IMR-90 (cell line): ENCODE measurements around the gene RGMA. TPM values are rescaled to one million over a fixed set of nuclear protein-coding genes. Genes with fewer than 3 reads are reported as not detected.

Experiments
- ATAC-seq: fragments of 200-7000 bp; cut with Tn5 transposase; 2 replicates; pipeline ENCODE4 v1.9.1; 2020; ENCODE audit warnings: low read depth, mild to moderate bottlenecking, moderate library complexity
- BruUV-seq: library from RNA; stranded (reverse); fragments of 400-500 nt; replicated peaks from 2 replicates; lab custom pipeline; 2021; lab: Mats Ljungman, UMichigan
- CTCF ChIA-PET: fragments of 300-600 bp; formaldehyde crosslinking; extraction: SDS; loops from one replicate; lab custom pipeline; 2021; ENCODE audit warnings: antibody characterized with exemption; lab: Yijun Ruan, JAX
- POLR2A ChIA-PET: fragments of 300-600 bp; sonication (Branson Sonifier 250); formaldehyde crosslinking; loops from one replicate; lab custom pipeline; 2022; ENCODE audit warnings: antibody characterized with exemption; ENCODE audit not compliant: unreplicated experiment; lab: Charles Lee
- DNase-seq: peaks from one replicate; pipeline ENCODE4 v3.0.0; 2013
- H2AFZ ChIP-seq: replicated peaks from 2 replicates; pipeline ENCODE3; 2013; ENCODE audit warnings: low read length, mild to moderate bottlenecking; ENCODE audit not compliant: poor library complexity
- H2AK5ac ChIP-seq: 2 replicates; pipeline ENCODE4 v1.6.1; 2013; ENCODE audit warnings: low read depth, low read length, inconsistent platforms
- H2AK9ac ChIP-seq: replicated peaks from 2 replicates; pipeline ENCODE3; 2013; ENCODE audit warnings: mild to moderate bottlenecking, low read depth, low read length, moderate library complexity; ENCODE audit not compliant: poor library complexity
- H2BK120ac ChIP-seq: 2 replicates; pipeline ENCODE4 v1.6.1; 2013; ENCODE audit warnings: low read depth, low read length, inconsistent platforms
- H2BK15ac ChIP-seq: 3 replicates; pipeline ENCODE4 v1.6.1; 2013; ENCODE audit warnings: low read depth, low read length, inconsistent platforms
- H2BK20ac ChIP-seq: 2 replicates; pipeline ENCODE4 v1.6.1; 2013; ENCODE audit warnings: low read depth, mild to moderate bottlenecking, inconsistent platforms, low read length, moderate library complexity
- H2BK5ac ChIP-seq: 2 replicates; pipeline ENCODE4 v1.6.1; 2013; ENCODE audit warnings: mild to moderate bottlenecking, low read depth, low read length, inconsistent platforms; ENCODE audit not compliant: poor library complexity, severe bottlenecking
- H3K14ac ChIP-seq: replicated peaks from 2 replicates; pipeline ENCODE4 v1.6.1; 2013; ENCODE audit warnings: low read depth, low read length, inconsistent platforms
- H3K18ac ChIP-seq: 2 replicates; pipeline ENCODE4 v1.6.1; 2013; ENCODE audit warnings: low read depth, low read length, control low read depth
- H3K23ac ChIP-seq: 2 replicates; pipeline ENCODE4 v1.6.1; 2013; ENCODE audit warnings: low read depth, low read length, inconsistent platforms
- H3K27ac ChIP-seq: 2 replicates; pipeline ENCODE4 v1.5.1; 2013; ENCODE audit warnings: mild to moderate bottlenecking, control low read depth, low read length; ENCODE audit not compliant: insufficient read depth
- H3K27me3 ChIP-seq: 2 replicates; pipeline ENCODE4 v1.6.1; 2013; ENCODE audit warnings: low read length; ENCODE audit not compliant: control insufficient read depth, insufficient read depth
- H3K36me3 ChIP-seq: 2 replicates; pipeline ENCODE4 v1.6.1; 2013; ENCODE audit warnings: low read length, mixed read lengths; ENCODE audit not compliant: control insufficient read depth, insufficient read depth
- H3K4ac ChIP-seq: 2 replicates; pipeline ENCODE4 v1.6.1; 2013; ENCODE audit warnings: low read depth, low read length, inconsistent platforms
- H3K4me1 ChIP-seq: 2 replicates; pipeline ENCODE4 v1.6.1; 2013; ENCODE audit warnings: low read length, mixed read lengths; ENCODE audit not compliant: control insufficient read depth, insufficient read depth
- H3K4me2 ChIP-seq: 2 replicates; pipeline ENCODE4 v1.6.1; 2013; ENCODE audit warnings: low read depth, mild to moderate bottlenecking, control low read depth, low read length, moderate library complexity
- H3K4me3 ChIP-seq: 2 replicates; pipeline ENCODE4 v1.5.1; 2013; ENCODE audit warnings: low read depth, mild to moderate bottlenecking, control low read depth, low read length, moderate library complexity; ENCODE audit not compliant: insufficient read depth
- H3K56ac ChIP-seq: 2 replicates; pipeline ENCODE4 v1.6.1; 2013; ENCODE audit warnings: low read length, inconsistent platforms; ENCODE audit not compliant: insufficient read depth; ENCODE audit errors: extremely low read depth
- H3K79me1 ChIP-seq, 2 experiments: 2 replicates each; pipeline ENCODE4 v1.6.1; 2013; ENCODE audit warnings: low read length in 2 of 2, inconsistent platforms in 1 of 2, low read depth in 1 of 2
- H3K9ac ChIP-seq: 2 replicates; pipeline ENCODE4 v1.6.1; 2013; ENCODE audit warnings: low read depth, low read length, control low read depth
- H3K9me1 ChIP-seq: 2 replicates; pipeline ENCODE4 v1.6.1; 2013; ENCODE audit warnings: low read length, inconsistent platforms; ENCODE audit not compliant: insufficient read depth
- H3K9me3 ChIP-seq: 2 replicates; pipeline ENCODE4 v1.6.1; 2013; ENCODE audit warnings: low read length; ENCODE audit not compliant: control insufficient read depth, insufficient read depth
- H4K20me1 ChIP-seq: 2 replicates; pipeline ENCODE4 v1.6.1; 2013; ENCODE audit warnings: low read length, inconsistent platforms; ENCODE audit not compliant: insufficient read depth
- H4K5ac ChIP-seq: 2 replicates; pipeline ENCODE4 v1.6.1; 2013; ENCODE audit warnings: mild to moderate bottlenecking, low read depth, low read length, control low read depth
- H4K8ac ChIP-seq, 2 experiments: 2 replicates each; pipeline ENCODE4 v1.6.1; 2013; ENCODE audit warnings: low read depth in 2 of 2, low read length in 2 of 2, control low read depth in 1 of 2, inconsistent platforms in 1 of 2
- H4K91ac ChIP-seq: 2 replicates; pipeline ENCODE4 v1.6.1; 2013; ENCODE audit warnings: low read depth, low read length, inconsistent platforms; ENCODE audit not compliant: insufficient read depth
- BHLHE40 ChIP-seq: fragments of 150-350 bp; IDR thresholded peaks from 2 replicates; pipeline ENCODE4 v1.6.1; 2016; ENCODE audit warnings: mild to moderate bottlenecking, low read depth, low read length
- CHD1 ChIP-seq: IDR thresholded peaks from 2 replicates; pipeline ENCODE4 v1.6.1; 2012; ENCODE audit warnings: low read depth, low read length, improper control_type of control experiment
- whole genome bisulfite sequencing, 2 experiments: methylation state at CpG; one replicate each; pipeline versions ENCODE4 v1.1.5 to v1.1.7; 2013; ENCODE audit warnings: missing lambda C conversion rate in 2 of 2; ENCODE audit not compliant: insufficient read length in 1 of 2; ENCODE audit errors: extremely low coverage in 2 of 2; 5-methylcytosine and 5-hydroxymethylcytosine counted together
- dilution Hi-C: fragments of 300-500 bp; cut with HindIII; formaldehyde crosslinking; loops from one replicate; pipeline ENCODE4 v1.14.3; 2018; ENCODE audit warnings: low sequenced_read_pairs; ENCODE audit not compliant: unreplicated experiment
- in situ Hi-C: fragments of 300-500 bp; cut with MboI; formaldehyde crosslinking; loops from 3 replicates; pipeline ENCODE4 v1.14.3; 2019; ENCODE audit warnings: low sequenced_read_pairs, inconsistent platforms, mixed read lengths
- intact Hi-C: fragments of 100-400 bp; cut with micrococcal nuclease; formaldehyde crosslinking; loops from 2 replicates; pipeline ENCODE4 v1.10.0; 2022
- polyA plus RNA-seq, 3 experiments: library from polyadenylated mRNA; depleted of rRNA; stranded (reverse); fragments of >200 nt; gene quantifications; 2 replicates each; pipeline ENCODE4 v1.2.3, GENCODE V29; 2012; ENCODE audit warnings: low replicate concordance in 1 of 3
- total RNA-seq: library from RNA; depleted of rRNA; stranded (reverse); fragments of >200 nt; gene quantifications from 2 replicates; pipeline ENCODE4 v1.2.3, GENCODE V29; 2012
- TF ChIP-seq, protein P1 (sequence below): fragments of 150-350 bp; IDR thresholded peaks from 2 replicates; pipeline ENCODE4 v1.6.1; 2017; ENCODE audit warnings: mild to moderate bottlenecking, antibody characterized with exemption, low read length, low read depth

RGMA gene
- total and polyA plus RNA-seq, 2 of the 4 experiments (the other 2 are of a cell fraction): 0.18 to 0.26 TPM

DNA sequence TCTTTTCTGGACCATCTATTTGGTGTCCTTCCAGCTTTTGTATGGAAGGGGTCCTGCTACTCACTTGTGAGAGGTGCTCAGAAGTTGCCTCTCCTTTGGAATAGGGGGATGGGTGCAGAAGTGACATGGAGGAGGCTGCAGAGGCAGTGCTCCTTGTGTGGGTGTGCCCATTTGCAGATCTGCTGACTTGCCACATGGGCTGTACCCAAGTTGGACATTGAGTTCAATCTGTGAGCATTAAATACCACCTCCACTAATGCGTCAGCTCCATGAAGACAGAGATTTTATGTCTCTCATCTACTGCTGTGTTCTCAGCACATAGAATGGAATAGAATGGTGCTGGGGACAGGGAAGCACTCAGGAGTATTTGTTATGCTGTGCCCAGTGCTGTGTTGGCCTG is 76.2 kb downstream of the RGMA start:
- ATAC-seq (no peak), DNase-seq (no peak)
- H3K27ac ChIP-seq: no peak overlapping the region
- no peak overlapping the region for H2AFZ ChIP-seq
- no peak overlapping the region for H2BK5ac ChIP-seq
- H3K4me1 ChIP-seq: no peaks in the 10 kb centered on the region
- H4K20me1 ChIP-seq: peaks cover 8% of the 10 kb centered on the region; the same call in 1 of the 2 replicates
- no peak overlapping the region for H3K23ac ChIP-seq
- no peak overlapping the region for H2AK5ac ChIP-seq
- no peak overlapping the region for H2BK120ac ChIP-seq
- no peak overlapping the region for H4K8ac ChIP-seq
- TF ChIP-seq, protein P1, sequence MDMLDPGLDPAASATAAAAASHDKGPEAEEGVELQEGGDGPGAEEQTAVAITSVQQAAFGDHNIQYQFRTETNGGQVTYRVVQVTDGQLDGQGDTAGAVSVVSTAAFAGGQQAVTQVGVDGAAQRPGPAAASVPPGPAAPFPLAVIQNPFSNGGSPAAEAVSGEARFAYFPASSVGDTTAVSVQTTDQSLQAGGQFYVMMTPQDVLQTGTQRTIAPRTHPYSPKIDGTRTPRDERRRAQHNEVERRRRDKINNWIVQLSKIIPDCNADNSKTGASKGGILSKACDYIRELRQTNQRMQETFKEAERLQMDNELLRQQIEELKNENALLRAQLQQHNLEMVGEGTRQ: no peak
- TF ChIP-seq CHD1 (no peak), BHLHE40 (no peak)
- no peaks in the 10 kb centered on the region for H3K9me1 ChIP-seq
- no peak overlapping the region for H3K4me2 ChIP-seq
- no TSS peak for BruUV-seq
- H3K27me3 ChIP-seq: no peaks in the 10 kb centered on the region
- ChIA-PET CTCF (interaction anchor here (0.5 to 1.5 kb wide), 3 partner anchors 11 to 95 kb away, joined by 3 to 5 read pairs (median 3); no protein-coding TSS in a partner anchor), POLR2A (no interaction called here)
- H3K4ac ChIP-seq: no peak overlapping the region
- H2BK20ac ChIP-seq: no peak overlapping the region
- H3K9me3 ChIP-seq: no peaks in the 10 kb centered on the region
- H3K18ac ChIP-seq: no peak overlapping the region
- peaks cover 23 to 36% of the 10 kb centered on the region in 2 experiments for H3K79me1 ChIP-seq
- H3K56ac ChIP-seq: no peak overlapping the region
- in situ Hi-C loops: no loop called here
- no peak overlapping the region for H2BK15ac ChIP-seq
- peaks cover 61% of the 10 kb centered on the region for H3K36me3 ChIP-seq
- WGBS, 2 experiments: no CpG with 5 or more reads among the region's 1 CpG
- no peak overlapping the region for H3K4me3 ChIP-seq
- dilution Hi-C loops: no loop called here
- no peak overlapping the region for H3K9ac ChIP-seq
- H2AK9ac ChIP-seq: no peak overlapping the region
- intact Hi-C loops: no loop called here
- H4K5ac ChIP-seq: no peak overlapping the region
- H3K14ac ChIP-seq: no peak overlapping the region
- no peak overlapping the region for H4K91ac ChIP-seq
